Dermis blood vessel endothelial cell (primary cell): ENCODE measurements around the gene SERHL2. TPM values are rescaled to one million over a fixed set of nuclear protein-coding genes. Genes with fewer than 3 reads are reported as not detected.
"Not testable (repeated sequence)": the region's sequence is repeated elsewhere in the genome, so short reads cannot be mapped to it uniquely, and the experiment has no call there.

Experiments
- DNase-seq: peaks from one replicate; pipeline ENCODE4 v3.0.0; 2010
- total RNA-seq: library from RNA; depleted of rRNA; stranded (reverse); fragments of >200 nt; gene quantifications from 2 replicates; pipeline ENCODE4 v1.2.3, GENCODE V29; 2014

SERHL2 gene
- total RNA-seq, 1 donor from 2014 or later = 3.1 TPM

DNA sequence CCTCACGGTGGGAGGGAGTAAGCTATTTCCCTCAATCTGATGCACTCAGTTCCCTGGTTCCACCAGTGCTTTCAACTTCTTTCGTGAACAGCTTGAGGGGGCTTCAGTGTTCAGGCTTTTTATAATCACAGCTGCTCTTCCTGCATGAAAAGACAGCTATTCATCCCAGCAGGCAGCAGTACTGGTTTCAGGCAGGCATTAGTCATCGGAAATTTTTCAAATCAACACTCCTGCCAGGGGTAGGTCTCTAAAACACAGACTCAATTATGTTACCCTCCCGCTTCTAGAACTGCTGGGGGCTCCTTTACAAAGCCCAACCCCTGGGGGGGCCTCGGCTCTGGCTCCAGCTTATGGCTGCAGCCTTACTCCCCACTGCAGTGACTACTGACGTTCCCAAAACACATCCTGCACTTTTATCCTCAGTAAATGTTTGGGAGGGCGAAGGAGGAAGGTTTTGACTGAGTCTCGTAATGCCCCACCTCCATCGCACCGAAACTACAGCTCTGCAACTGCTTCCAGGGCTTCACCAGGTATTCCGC lies 55.1 kb downstream of the SERHL2 start:
- DNase-seq = peak; percentile 72

DNA sequence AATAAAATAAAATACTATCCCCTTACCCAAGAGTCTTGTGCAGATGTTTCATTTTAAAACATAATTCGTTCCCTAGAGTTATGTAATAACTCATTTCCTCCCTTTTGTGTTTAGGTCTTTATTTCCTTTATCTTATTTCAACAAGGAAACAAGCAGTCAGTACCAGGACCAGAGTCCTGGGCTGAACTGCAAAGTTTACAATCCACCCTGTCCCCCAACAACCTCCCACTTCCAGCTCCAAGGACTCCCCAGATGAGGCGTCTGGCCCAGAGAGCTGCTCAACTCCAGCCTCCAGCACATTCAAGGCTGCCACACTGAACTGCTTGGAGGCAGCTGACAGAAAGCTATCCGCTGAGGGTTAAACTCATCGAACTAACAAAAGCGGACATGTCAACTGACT lies 56.4 kb downstream of the SERHL2 start:
- DNase-seq = no peak

DNA sequence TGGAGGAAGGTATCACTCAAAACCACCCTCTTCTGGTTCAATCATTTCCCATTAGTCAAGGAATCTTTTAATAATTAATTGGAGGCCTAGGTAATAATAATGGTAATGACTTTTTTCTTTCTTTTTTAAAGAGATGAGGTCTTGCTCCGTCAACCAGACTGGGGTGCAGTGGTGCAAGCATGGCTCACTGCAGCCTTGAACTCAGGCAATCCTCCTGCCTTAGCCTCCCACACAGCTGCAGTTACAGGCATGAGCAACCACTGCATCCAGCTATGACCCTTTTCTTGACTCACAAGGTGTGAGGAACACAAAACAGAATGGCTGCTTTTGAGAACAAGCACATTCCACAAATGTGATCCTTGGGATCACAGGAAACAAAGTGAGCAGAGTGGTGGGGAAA lies 57.3 kb downstream of the SERHL2 start:
- no peak for DNase-seq

DNA sequence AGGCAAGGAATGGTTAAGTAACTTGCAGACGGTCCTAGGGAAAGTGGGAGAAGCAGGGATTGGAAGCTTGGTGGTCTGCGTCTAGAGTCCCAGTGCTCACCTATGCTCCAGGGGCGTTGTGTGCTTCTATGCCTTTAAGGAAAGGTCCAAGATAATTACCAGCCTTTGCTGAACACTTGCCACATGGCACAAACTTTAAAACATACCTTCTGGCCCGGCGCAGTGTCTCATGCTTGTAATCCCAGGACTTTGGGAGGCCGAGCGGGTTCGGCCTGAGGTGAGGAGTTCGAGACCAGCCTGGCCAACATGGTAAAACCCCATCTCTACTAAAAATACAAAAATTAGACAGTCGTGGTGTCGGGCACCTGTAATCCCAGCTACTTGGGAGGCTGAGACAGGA lies 58.6 kb downstream of the SERHL2 start:
- no peak for DNase-seq

DNA sequence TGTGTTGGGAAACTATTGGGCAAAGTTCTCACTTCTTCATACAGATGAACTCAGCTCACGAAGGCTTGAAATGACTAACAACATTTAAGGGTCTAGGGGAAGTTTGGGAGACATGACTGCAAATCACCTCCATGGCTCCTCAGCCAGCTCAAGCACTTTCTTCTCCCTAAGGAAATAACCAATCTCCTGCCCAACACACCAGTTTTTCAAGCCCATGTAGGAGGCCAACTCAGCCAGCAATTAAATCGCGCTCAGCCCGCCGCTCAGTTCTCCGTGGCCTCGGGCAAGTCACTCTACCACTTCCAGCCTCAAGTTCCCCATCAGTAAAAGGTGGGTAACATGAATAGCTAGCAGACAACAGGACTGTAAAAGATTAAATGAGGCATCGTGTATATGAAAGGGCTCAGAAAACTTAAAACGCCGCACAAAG lies 60.1 kb downstream of the SERHL2 start:
- DNase-seq = peak; percentile 51

DNA sequence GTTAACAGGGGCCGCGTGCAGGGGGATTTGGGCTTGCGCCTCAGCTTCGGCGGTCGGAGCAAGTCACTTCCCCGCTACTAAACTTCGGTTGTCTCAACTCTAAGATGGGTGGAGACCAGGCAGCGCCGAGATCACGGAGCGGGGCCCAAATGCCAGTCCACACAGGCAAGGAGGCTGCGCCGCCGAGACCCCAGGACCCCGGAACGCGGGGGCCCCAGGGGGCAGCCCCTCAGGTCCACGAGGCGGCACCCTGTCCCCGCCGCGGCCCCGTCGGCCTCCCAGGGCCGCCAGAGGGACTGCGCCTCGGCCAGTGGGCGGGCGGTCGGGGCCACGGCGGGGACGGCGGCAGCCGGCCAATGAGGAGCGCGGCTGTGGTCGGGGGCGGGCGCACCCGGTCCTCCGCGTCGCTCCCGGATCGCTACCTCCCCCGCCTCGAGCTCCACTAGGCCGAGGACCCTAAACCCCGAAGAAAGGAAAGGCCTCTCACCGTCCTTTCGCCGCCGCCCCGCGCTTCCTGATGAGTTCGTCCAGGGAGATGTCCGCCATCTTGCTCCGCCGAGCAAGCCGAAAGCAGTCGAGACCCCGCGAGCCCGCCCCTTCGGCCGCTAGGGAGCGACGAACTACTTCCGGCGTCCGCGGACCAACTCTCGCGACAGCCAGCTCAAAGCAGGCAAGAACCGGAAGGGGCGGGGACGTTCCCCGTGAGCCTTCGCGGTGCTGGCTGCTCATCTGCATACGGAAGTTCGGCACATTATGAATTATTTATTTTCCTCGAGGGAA lies 60.7 kb downstream of the SERHL2 start, which contains the start of gene POLDIP3:
POLDIP3 (minus strand) TSS at position 572 of the 780 bp plus-strand sequence; CDS start at position 546, 26 bp downstream.
- DNase-seq = peak; percentile 99

DNA sequence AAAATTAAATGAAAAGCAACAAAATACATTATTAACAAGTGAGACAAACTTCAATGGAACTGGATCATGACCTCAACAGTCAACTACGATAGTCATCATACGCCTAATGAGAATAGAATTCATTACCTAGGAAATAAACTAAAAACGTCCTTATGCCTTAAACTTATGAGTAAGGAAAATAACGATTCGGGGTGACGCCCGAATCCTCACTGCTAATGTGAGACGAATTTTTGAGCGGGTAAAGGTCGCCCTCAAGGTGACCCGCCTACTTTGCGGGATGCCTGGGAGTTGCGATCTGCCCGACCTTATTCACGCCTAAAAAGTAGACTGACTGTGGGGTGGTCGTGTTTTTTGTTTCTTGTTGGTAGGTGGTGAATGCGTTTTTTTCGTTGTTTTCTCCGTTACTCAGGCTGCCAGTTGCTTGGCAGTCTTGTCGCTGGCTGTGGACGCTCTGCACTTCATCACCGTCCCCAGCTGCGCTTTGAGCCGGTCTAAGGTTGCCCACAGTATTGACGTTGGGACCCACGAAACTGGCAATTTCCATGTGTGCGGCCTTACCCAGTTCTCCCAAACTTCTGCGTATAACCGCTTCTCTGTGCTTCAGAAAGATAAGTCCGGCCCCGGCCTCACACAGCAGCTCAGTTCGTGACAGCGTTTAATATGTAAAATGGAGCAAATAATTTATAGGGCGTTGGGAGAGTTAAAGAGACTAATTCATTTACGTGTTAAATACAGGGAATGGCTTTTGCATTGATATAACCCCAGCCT lies 61.5 kb downstream of the SERHL2 start:
- DNase-seq = peak; percentile 98

DNA sequence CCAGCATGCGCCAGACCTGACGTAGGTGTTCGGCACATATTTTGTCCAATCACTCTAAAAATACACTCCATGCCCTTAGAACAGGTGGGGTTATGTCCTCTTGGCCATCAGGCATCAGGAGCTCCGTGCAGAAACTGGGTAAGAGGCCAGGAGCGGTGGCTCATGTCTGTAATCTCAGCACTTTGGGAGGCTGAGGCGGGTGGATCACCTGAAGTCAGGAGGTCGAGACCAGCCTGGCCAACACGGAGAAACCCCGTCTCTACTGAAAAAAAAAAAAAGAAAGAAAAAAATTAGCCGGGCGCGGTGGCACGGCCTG lies 62.1 kb downstream of the SERHL2 start:
- DNase-seq = not testable (repeated sequence)

DNA sequence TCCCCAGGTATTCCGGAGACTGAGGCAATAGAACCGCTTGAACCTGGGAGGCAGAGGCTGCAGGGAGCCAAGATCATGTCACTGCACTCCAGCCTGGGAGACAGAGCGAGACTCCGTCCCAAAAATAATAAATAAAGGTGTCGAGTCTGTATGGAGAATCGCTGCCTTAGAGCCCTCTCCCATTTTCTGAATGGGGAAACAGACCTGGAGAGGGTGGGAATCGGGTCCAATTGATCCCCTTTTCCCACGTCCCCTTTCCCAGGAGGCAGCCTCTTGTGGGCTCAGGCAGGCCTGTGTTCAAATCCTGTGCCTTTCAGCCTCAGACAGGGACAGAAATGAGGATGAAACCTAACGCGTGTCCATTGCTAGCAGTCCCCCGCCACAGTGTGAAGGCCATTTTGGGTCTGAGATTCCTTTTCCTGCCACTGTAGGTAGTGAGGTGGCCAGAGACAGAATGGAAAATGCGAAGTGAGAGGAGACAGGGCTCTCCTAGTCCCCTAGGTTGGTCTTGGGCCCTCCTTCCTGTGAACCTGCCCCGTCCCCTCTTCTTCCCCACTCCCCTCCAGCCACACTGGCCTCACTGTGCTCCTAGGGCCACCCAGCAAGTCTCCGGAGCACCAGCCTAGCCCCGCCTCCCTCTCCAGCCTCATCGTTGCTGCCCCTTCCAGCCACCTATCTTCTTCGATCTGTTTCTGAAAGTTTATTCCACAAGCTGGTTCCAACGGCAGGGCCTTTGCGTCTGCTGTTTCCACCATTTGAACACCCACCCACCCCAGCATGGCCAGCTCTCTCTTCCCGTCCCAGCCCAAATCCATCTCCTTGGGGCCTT lies 63.6 kb downstream of the SERHL2 start:
- DNase-seq = no peak

DNA sequence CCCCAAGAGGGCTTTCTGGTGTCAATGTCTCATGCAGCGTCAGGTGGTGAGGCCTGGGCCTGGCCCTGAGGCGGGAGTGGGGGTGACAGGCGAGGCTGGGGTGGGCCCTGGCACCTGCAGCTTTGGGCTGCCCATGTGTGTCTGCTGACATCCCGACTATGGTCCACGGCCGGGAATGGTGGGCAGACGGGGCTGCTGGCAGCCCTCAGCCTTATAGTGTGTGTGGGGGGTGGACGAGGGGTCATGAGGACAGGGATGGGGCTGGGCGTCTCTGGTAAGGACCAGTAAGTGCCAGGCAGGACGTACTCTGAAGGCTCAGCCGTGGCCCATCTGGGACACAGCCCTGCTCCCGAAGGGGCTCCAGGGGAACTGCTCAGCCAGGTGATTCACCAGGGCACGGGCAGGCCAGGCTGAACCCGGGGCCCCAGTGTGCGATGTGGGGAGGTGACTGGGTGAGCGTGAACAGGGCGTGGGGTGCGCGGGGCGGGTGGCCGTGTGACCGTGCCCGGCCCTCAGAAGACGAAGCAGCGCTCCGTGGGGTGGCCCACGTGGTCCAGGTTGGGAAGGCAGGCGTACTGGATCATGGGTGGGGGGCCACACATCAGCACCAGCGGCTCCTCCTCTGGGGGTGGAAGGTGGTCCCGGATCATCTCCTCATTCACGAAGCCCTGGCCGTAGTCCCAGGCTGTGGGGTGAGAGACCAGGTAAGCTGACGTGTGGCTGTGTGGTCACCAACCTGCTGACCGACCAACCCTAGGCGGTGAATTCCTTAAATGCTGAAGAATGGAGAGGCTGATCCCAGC lies 65.7 kb downstream of the SERHL2 start:
- DNase-seq = no peak

DNA sequence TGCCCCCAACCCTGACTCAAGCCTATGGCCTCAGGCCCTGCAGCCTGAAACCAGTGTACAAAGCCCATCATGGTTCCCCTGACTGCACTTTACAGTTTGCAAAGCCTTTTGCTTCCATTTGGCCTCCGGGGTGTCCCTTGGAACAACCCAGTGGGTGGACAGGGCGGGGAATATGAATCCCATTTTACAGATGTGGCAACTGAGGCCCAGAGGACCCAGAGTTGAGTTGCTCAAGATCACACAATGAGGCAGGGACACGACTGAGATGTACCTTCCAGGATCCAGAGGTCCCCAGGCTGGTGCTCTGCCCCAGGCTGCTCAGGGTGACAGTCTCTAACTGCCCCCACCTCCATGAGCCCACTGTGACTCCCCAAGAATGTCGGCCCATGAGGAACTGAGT lies 66.3 kb downstream of the SERHL2 start:
- no peak for DNase-seq

DNA sequence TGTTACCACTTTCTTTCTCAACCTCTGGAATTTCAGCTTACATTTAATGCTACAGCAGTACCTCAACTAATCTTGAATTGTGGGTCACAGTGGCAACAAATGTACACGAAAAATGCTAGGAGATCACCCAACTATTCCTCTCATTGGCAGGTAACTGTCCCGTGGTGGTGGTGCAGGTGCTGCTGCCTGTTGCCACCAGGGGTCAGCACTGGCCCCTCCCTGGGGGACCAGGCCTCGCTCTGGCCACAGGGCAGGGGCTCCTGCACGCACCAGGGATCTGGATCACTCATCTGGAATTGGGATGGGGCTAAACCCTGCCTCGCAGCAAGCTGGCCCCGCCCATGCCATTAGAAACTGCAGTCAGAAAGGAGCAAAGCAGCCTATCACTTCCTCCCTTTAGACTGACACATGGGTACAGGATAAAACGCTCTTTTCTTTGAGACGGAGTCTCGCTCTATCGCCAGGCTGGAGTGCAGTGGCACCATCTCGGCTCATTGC lies 67.8 kb downstream of the SERHL2 start:
- DNase-seq = peak; percentile 83

DNA sequence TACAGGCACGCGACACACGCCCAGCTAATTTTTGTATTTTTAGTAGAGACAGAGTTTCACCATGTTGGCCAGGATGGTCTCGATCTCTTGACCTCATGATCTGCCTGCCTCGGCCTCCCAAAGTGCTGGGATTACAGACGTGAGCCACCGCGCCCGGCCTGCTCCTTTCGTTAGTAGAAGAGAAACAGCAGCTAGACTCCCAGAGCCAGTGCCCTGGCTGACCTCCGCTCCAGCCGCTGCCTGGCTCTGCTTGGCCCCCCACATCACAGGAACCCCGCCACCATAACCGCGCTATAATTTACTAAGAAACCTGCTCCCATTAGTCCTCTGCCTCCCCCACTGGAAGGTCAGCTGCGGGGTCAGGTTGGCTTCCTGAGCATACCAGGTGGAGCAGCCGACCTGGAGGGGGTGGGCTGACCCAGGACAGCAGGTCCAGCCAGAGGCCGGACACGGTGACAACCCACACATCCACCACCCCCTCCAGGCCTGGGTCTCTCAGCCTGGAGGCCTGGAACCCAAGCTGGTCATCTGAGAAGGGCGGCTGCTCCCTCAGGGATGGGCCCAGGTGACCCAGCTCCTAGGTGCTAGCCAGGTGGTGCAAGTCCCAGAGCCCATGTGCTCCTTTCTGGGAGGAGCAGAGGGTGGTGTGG lies 68.4 kb downstream of the SERHL2 start:
- DNase-seq = no peak

DNA sequence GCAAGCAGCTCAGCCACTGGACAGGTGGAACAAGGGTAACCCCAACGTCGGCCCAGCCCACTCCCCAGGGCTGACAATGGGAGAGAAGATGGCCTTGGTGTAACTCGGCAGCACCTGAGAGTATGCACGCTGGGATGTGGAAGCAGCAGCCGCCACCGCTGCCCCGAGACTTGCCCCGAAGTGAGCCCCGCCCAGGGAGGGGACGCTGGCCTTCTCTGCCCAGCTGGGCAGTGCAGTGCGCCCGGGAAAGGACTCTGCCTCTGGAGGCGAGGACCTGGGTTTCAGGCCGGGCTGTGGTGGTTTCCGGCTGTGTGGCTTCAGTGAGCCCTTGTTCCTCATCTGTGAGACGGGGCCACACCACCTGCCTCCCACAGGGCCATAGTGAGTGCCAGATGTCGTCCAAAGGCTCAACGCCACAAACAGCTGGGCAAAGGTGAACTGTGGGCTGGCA lies 69.6 kb downstream of the SERHL2 start:
- DNase-seq = no peak

Other genes starting within 250 kb of the SERHL2 start
- gene NFAM1, start 121.6 kb upstream of the SERHL2 start, total RNA-seq = not detected in 2 replicates
- 30.8 and 61.4 TPM in 2 replicates for gene RRP7A, start 34.2 kb upstream of the SERHL2 start, total RNA-seq
- 27.9 and 43.3 TPM in 2 replicates for gene POLDIP3, start 60.9 kb downstream of the SERHL2 start, total RNA-seq
- gene ATP5MGL, start 86.6 kb downstream of the SERHL2 start, total RNA-seq = 0.47 TPM in 1 of 2 replicates, not detected in the other
- 139 and 192 TPM in 2 replicates for gene CYB5R3, start 95.4 kb downstream of the SERHL2 start, total RNA-seq
- gene A4GALT, start 166.9 kb downstream of the SERHL2 start, total RNA-seq = 52.5 and 60.2 TPM in 2 replicates